Lung (tissue), 12 donors: ENCODE data around the gene SLC23A2. TPM values are rescaled to one million over a fixed set of nuclear protein-coding genes. Genes with fewer than 3 reads are reported as not detected.
A peak's percentile ranks its signal among the peaks of the same experiment; 100 is the strongest.

Source experiments
- ATAC-seq: fragments of 200-7000 bp; cut with Tn5 transposase; one replicate; pipeline ENCODE4 v1.9.1; 2020; ENCODE audit warnings: moderate number of reproducible peaks; ENCODE audit not compliant: insufficient read depth, low FRiP score
- DNase-seq, 3 donors: peaks; one replicate each; pipeline ENCODE4 v3.0.0-alpha.2; 2013 to 2017
- H3K27ac ChIP-seq, 2 donors: one replicate each; pipeline ENCODE4 v1.5.1; 2013; ENCODE audit warnings: mild to moderate bottlenecking in 2 of 2, moderate library complexity in 2 of 2, control low read depth in 1 of 2, inconsistent platforms in 1 of 2, low read depth in 1 of 2, low read length in 1 of 2
- H3K27me3 ChIP-seq, 3 donors: one replicate each; pipeline ENCODE4 v1.5.1; 2013; ENCODE audit warnings: low read length in 2 of 3; ENCODE audit not compliant: control insufficient read depth in 3 of 3, insufficient read depth in 3 of 3
- H3K36me3 ChIP-seq, 4 donors: one replicate each; pipeline ENCODE4 v1.5.1; 2013; ENCODE audit warnings: low read length in 4 of 4, mild to moderate bottlenecking in 1 of 4, moderate library complexity in 1 of 4; ENCODE audit not compliant: control insufficient read depth in 4 of 4, insufficient read depth in 4 of 4
- H3K4me1 ChIP-seq, 5 donors: one replicate each; pipeline ENCODE4 v1.5.1; 2013; ENCODE audit warnings: low read length in 5 of 5, mild to moderate bottlenecking in 2 of 5, moderate library complexity in 1 of 5; ENCODE audit not compliant: control insufficient read depth in 5 of 5, insufficient read depth in 5 of 5
- H3K4me3 ChIP-seq: one replicate; pipeline ENCODE4 v1.5.1; 2013; ENCODE audit warnings: mild to moderate bottlenecking, control low read depth, moderate library complexity
- H3K9ac ChIP-seq, 2 donors: one replicate each; pipeline ENCODE4 v1.5.1; 2013; ENCODE audit warnings: low read length in 2 of 2, control low read depth in 1 of 2; ENCODE audit not compliant: insufficient read depth in 1 of 2
- H3K9me3 ChIP-seq, 4 donors: one replicate each; pipeline ENCODE4 v1.5.1; 2013; ENCODE audit warnings: low read length in 3 of 4, mild to moderate bottlenecking in 1 of 4, moderate library complexity in 1 of 4; ENCODE audit not compliant: control insufficient read depth in 4 of 4, insufficient read depth in 3 of 4
- CTCF ChIP-seq: IDR thresholded peaks from 2 replicates; pipeline ENCODE4 v1.5.1; 2012; ENCODE audit warnings: mild to moderate bottlenecking; ENCODE audit errors: control extremely low read depth, extremely low read depth
- WGBS, 2 donors: extraction: QIAGEN DNeasy Blood & Tissue Kit; methylation state at CpG; one replicate each; pipeline ENCODE4 v1.1.7; 2013; 5-methylcytosine and 5-hydroxymethylcytosine counted together
- polyA plus RNA-seq, 2 donors: library from polyadenylated mRNA; stranded (reverse); fragments of 200-250 nt; gene quantifications; one replicate each; pipeline ENCODE4 v1.2.1, GENCODE V29; 2013
- total RNA-seq, 2 donors: library from RNA; depleted of rRNA in 1 of 2; stranded (reverse); fragments of >200 nt in 1 of 2; gene quantifications; one replicate each; pipeline ENCODE4 v1.2.1, GENCODE V29; 2014 to 2021
- donor health status: control.
- donor health status: control.
- donor health status: Bipolar disorder and iron deficiency.
- donor health status: healthy.
- donor health status: DM: yes; HTN: yes; CAD: no.

The SLC23A2 gene
- total and polyA plus RNA-seq, 4 donors: 6.0 to 23.5 (median 14.3) TPM

DNA sequence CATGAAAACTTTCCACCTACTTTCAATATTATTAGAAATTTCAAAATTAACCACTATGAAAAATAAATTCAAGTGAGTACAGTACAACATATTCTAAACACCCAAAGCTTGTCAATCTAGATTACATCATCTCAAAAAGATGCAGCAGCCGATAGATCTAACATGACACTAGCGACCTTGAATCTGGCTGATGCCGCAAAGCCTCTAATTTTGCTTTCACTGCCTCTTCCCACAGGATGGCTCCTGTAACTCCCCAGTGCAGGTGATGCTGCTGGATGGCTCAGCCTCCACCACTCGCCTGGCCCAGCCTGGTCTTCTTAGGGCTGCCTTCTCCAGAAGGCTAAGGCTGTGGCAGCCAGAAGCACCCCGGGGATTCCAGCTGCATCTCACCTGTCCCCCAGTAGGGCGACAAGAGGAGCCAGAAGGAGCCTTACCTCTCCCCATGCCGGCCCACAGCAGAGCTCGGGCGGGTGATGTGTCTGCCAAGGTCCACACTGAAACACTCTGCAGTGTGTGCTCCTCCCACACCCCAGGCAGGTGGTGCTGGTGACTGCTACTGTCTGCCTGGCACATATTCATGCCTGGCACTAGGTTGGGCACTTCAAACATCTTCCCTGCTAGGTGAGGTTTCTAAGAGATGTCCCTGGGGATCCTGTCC is 82.1 kb downstream of the SLC23A2 start:
- H3K36me3 ChIP-seq: peaks cover 0 to 3% (median 0%) of the 10 kb centered on the region in 4 donors
- WGBS, 2 donors: 86 to 95% methylated on average over 9 of the region's 9 CpGs
- H3K27me3 ChIP-seq: no peaks in the 10 kb centered on the region
- no peak for DNase-seq
- no peak overlapping the region for H3K4me3 ChIP-seq
- no peak overlapping the region for H3K9ac ChIP-seq
- TF ChIP-seq CTCF: no peak
- H3K4me1 ChIP-seq: peaks cover 0 to 15% (median 6%) of the 10 kb centered on the region in 5 donors
- no peak for ATAC-seq
- no peak overlapping the region for H3K27ac ChIP-seq
- no peaks in the 10 kb centered on the region for H3K9me3 ChIP-seq

GRCh38 chr20:4918473-4918872 is 82.8 kb downstream of the SLC23A2 start:
- no peak for TF ChIP-seq CTCF
- WGBS, 2 donors: 85 to 91% methylated on average over 6 of the region's 6 CpGs

GRCh38 chr20:4916971-4917881 is 84.1 kb downstream of the SLC23A2 start:
- Histone ChIP-seq H3K36me3 (peaks cover 0 to 5% (median 2%) of the 10 kb centered on the region in 4 donors), H3K27ac (peak overlapping the region in 1 of 2 donors; percentile 50)
- no peak for ATAC-seq

More at GRCh38 chr20:4918473-4918872, 82.8 kb downstream of the SLC23A2 start:
- Histone ChIP-seq H3K9me3 (no peaks in the 10 kb centered on the region), H3K27ac (no peak overlapping the region), H3K9ac (no peak overlapping the region), H3K4me1 (peaks cover 0 to 15% (median 6%) of the 10 kb centered on the region in 5 donors), H3K4me3 (no peak overlapping the region), H3K36me3 (peaks cover 0 to 3% (median 0%) of the 10 kb centered on the region in 4 donors), H3K27me3 (no peaks in the 10 kb centered on the region)
- DNase-seq: no peak
- ATAC-seq: no peak

More at GRCh38 chr20:4916971-4917881, 84.1 kb downstream of the SLC23A2 start:
- WGBS, 2 donors: 61 to 79% methylated on average over 8 of the region's 8 CpGs
- TF ChIP-seq CTCF: no peak
- DNase-seq: peak in 2 of 3 donors; percentile 39 to 49
- H3K9ac ChIP-seq: no peak overlapping the region
- H3K4me1 ChIP-seq: peaks cover 0 to 12% (median 6%) of the 10 kb centered on the region in 5 donors
- H3K4me3 ChIP-seq: no peak overlapping the region
- H3K27me3 ChIP-seq: no peaks in the 10 kb centered on the region
- H3K9me3 ChIP-seq: no peaks in the 10 kb centered on the region
